Smooth muscle cell (in vitro differentiated cells): ENCODE measurements around the gene GASK1B. TPM values are rescaled to one million over a fixed set of nuclear protein-coding genes. Genes with fewer than 3 reads are reported as not detected.

Experiments
- DNase-seq: peaks from one replicate; lab custom pipeline; 2025; ENCODE audit not compliant: unreplicated experiment; lab: John Stamatoyannopoulos, UW
- H2AFZ ChIP-seq: fragments of 200-600 bp; sonication (generic); 2 replicates; pipeline ENCODE4 v1.6.0; 2016; ENCODE audit warnings: antibody characterized with exemption, low read depth, mild to moderate bottlenecking
- H3F3A ChIP-seq: fragments of 200-600 bp; sonication (generic); 2 replicates; pipeline ENCODE4 v1.6.0; 2017; ENCODE audit warnings: antibody characterized with exemption, low read depth
- H3K27ac ChIP-seq: fragments of 200-600 bp; sonication (generic); 2 replicates; pipeline ENCODE4 v1.5.1; 2016; ENCODE audit warnings: low read depth, mild to moderate bottlenecking
- H3K27me3 ChIP-seq: fragments of 200-600 bp; sonication (generic); 2 replicates; pipeline ENCODE4 v1.6.1; 2016; ENCODE audit warnings: low read depth, mild to moderate bottlenecking
- H3K36me3 ChIP-seq: fragments of 200-600 bp; sonication (generic); 2 replicates; pipeline ENCODE4 v1.5.1; 2016; ENCODE audit warnings: low read depth
- H3K4me1 ChIP-seq: fragments of 200-600 bp; sonication (generic); 2 replicates; pipeline ENCODE4 v1.5.1; 2016; ENCODE audit warnings: low read depth
- H3K4me2 ChIP-seq: fragments of 200-600 bp; sonication (generic); 2 replicates; pipeline ENCODE4 v1.6.0; 2016; ENCODE audit warnings: mild to moderate bottlenecking
- H3K4me3 ChIP-seq: fragments of 200-600 bp; sonication (generic); 2 replicates; pipeline ENCODE4 v1.5.1; 2016; ENCODE audit warnings: mild to moderate bottlenecking
- H3K79me2 ChIP-seq: fragments of 200-600 bp; sonication (generic); 2 replicates; pipeline ENCODE4 v1.6.0; 2016; ENCODE audit warnings: low read depth, mild to moderate bottlenecking
- H3K9ac ChIP-seq: fragments of 200-600 bp; sonication (generic); 2 replicates; pipeline ENCODE4 v1.6.0; 2016; ENCODE audit warnings: low read depth
- H3K9me3 ChIP-seq: fragments of 200-600 bp; sonication (generic); replicated peaks from 2 replicates; pipeline ENCODE4 v1.5.1; 2016; ENCODE audit warnings: low read depth
- H4K20me1 ChIP-seq: fragments of 200-600 bp; sonication (generic); 2 replicates; pipeline ENCODE4 v1.6.0; 2016; ENCODE audit warnings: low read depth
- whole genome bisulfite sequencing: methylation state at CpG from one replicate; pipeline ENCODE4 v1.1.7; 2016; ENCODE audit warnings: low lambda C conversion rate; 5-methylcytosine and 5-hydroxymethylcytosine counted together
- polyA plus RNA-seq: library from polyadenylated mRNA; unstranded; fragments of >200 nt; fragmentation: Nextera tagmentation; extraction: Ambion mirVana; gene quantifications from 2 replicates; pipeline ENCODE4 v1.2.1, GENCODE V29; 2016
- total RNA-seq: library from RNA; depleted of rRNA; stranded (reverse); fragments of >200 nt; gene quantifications from 2 replicates; pipeline ENCODE4 v1.2.3, GENCODE V29; 2014
- TF ChIP-seq, protein P1 (sequence below): fragments of 200-600 bp; sonication (generic); IDR thresholded peaks from 2 replicates; pipeline ENCODE4 v1.5.1; 2017; ENCODE audit warnings: borderline replicate concordance, mild to moderate bottlenecking, antibody characterized with exemption; ENCODE audit not compliant: insufficient read depth, poor library complexity, severe bottlenecking

GASK1B gene
- total and polyA plus RNA-seq, 2 experiments from 2014 or later = 12.9 to 79.4 TPM

DNA sequence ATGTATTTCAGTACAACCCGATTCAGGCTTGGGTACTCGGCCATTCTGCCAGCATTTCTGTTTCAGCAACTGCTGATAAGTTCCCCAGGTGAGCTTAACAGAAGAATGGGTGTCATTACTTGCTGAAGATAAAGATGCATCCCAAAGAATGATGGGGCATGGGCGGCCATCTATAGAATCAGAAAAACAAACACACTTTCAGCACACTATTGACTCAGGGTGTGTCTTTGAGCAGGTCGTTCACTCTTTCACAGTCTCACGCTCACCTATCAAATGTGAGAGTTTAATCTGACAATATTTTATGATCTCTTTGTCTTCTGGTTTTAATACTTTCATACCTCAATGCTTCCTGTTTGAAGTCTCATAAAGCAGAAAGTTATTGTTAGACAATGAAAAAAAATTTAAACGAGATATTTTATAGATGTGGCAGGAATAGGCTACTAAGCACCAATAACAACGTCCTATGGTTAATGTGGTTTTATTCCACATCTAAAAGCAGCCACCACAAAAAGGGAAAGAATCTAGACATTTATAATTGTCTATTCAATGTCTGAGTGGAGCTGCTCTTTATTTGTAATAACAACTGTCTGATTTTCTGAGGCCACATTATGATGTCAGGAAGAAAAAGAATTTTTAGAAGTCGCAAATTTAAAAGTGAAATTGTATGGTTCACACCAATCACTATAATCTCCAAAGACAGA lies 17.0 kb downstream of the GASK1B start:
- WGBS = 74% methylated on average over 8 of the region's 8 CpGs
- H3K4me1 ChIP-seq = peaks cover 16% of the 10 kb centered on the region
- no peaks in the 10 kb centered on the region for H3K9me3 ChIP-seq
- H3F3A ChIP-seq = peaks cover 16% of the 10 kb centered on the region
- H3K9ac ChIP-seq = peak overlapping the region; percentile 46
- peak overlapping the region; percentile 50 for H3K4me2 ChIP-seq
- H4K20me1 ChIP-seq = no peaks in the 10 kb centered on the region
- H3K4me3 ChIP-seq = no peak overlapping the region
- H3K36me3 ChIP-seq = no peaks in the 10 kb centered on the region
- no peak overlapping the region for H2AFZ ChIP-seq
- H3K27me3 ChIP-seq = no peaks in the 10 kb centered on the region
- no peak for DNase-seq
- TF ChIP-seq, protein P1, sequence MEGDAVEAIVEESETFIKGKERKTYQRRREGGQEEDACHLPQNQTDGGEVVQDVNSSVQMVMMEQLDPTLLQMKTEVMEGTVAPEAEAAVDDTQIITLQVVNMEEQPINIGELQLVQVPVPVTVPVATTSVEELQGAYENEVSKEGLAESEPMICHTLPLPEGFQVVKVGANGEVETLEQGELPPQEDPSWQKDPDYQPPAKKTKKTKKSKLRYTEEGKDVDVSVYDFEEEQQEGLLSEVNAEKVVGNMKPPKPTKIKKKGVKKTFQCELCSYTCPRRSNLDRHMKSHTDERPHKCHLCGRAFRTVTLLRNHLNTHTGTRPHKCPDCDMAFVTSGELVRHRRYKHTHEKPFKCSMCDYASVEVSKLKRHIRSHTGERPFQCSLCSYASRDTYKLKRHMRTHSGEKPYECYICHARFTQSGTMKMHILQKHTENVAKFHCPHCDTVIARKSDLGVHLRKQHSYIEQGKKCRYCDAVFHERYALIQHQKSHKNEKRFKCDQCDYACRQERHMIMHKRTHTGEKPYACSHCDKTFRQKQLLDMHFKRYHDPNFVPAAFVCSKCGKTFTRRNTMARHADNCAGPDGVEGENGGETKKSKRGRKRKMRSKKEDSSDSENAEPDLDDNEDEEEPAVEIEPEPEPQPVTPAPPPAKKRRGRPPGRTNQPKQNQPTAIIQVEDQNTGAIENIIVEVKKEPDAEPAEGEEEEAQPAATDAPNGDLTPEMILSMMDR = no peak
- peaks cover 27% of the 10 kb centered on the region for H3K79me2 ChIP-seq
- H3K27ac ChIP-seq = peak overlapping the region; percentile 99

DNA sequence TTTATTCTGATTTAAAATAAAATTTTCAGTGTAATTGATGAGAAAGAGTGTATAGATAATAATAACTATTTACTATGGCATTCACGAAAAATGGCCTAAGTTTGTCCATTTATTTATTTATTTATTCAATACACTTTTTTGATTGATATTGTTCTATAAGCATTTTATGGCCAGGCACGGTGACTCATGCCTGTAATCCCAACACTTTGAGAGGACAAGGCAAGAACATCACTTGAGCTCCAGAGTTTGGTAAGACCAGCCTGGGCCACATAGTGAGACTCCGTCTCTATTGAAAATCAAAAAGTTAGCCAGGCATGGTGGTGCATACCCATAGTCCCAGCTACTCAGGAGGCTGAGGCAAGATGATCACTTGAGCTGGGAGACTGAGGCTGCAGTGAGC lies 25.7 kb downstream of the GASK1B start:
- H3K79me2 ChIP-seq = peaks cover 7% of the 10 kb centered on the region
- no peaks in the 10 kb centered on the region for H3K4me1 ChIP-seq
- H2AFZ ChIP-seq = no peak overlapping the region
- H3K9ac ChIP-seq = no peak overlapping the region
- DNase-seq = no peak
- H3K27ac ChIP-seq = no peak overlapping the region
- no peaks in the 10 kb centered on the region for H3K27me3 ChIP-seq
- H3K4me3 ChIP-seq = no peak overlapping the region
- H3K9me3 ChIP-seq = no peaks in the 10 kb centered on the region
- no peak overlapping the region for H3K4me2 ChIP-seq
- TF ChIP-seq, protein P1 = no peak
- no peaks in the 10 kb centered on the region for H4K20me1 ChIP-seq
- 90% methylated on average over 3 of the region's 3 CpGs for WGBS
- no peaks in the 10 kb centered on the region for H3F3A ChIP-seq
- no peaks in the 10 kb centered on the region for H3K36me3 ChIP-seq

GRCh38 chr4:158146736-158147135 lies 26.1 kb downstream of the GASK1B start:
- DNase-seq = no peak
- Histone ChIP-seq H3K27ac (no peak overlapping the region), H3K79me2 (peaks cover 7% of the 10 kb centered on the region), H3K27me3 (no peaks in the 10 kb centered on the region), H3K4me1 (no peaks in the 10 kb centered on the region), H3K9ac (no peak overlapping the region), H3K9me3 (no peaks in the 10 kb centered on the region), H3K4me3 (no peak overlapping the region), H3K36me3 (no peaks in the 10 kb centered on the region), H3K4me2 (no peak overlapping the region), H3F3A (no peaks in the 10 kb centered on the region), H2AFZ (no peak overlapping the region), H4K20me1 (no peaks in the 10 kb centered on the region)
- TF ChIP-seq, protein P1 = no peak
- 59% methylated on average over 1 of the region's 1 CpG for WGBS

DNA sequence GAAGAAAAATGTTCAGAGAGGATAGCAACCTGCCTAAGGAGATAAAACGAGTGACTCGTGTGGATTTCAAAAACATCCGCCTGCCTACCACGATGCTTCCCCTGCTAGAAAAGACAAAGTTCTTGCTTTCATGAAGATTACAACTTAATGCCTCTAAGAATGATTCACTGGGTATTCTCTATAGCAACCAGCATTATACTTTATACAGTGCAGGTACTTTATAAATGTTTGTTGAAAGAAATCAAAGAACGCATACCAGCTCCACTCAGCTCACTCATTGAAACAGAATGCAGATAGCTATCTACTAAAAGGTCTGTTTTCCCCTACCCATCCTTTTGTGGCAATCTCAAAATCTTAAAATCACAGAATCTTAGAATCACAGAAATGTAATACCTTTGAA lies 33.7 kb downstream of the GASK1B start:
- Histone ChIP-seq H2AFZ (no peak overlapping the region), H3K27ac (peak overlapping the region; percentile 81), H3K9ac (peak overlapping the region; percentile 36), H3K79me2 (peaks cover 9% of the 10 kb centered on the region), H3K36me3 (no peaks in the 10 kb centered on the region), H3K9me3 (no peaks in the 10 kb centered on the region), H3F3A (no peaks in the 10 kb centered on the region), H3K27me3 (no peaks in the 10 kb centered on the region), H3K4me1 (no peaks in the 10 kb centered on the region), H3K4me2 (peak overlapping the region; percentile 64), H4K20me1 (no peaks in the 10 kb centered on the region), H3K4me3 (peak overlapping the region; percentile 13)
- TF ChIP-seq, protein P1 = no peak
- 38% methylated on average over 5 of the region's 5 CpGs for WGBS
- DNase-seq = no peak
